A673 (cell line): ENCODE data around the gene ARHGAP45. TPM values are rescaled to one million over a fixed set of nuclear protein-coding genes. Genes with fewer than 3 reads are reported as not detected.
A peak's percentile ranks its signal among the peaks of the same experiment; 100 is the strongest.

Experiments used
- BruUV-seq: library from RNA; stranded (reverse); fragments of 400-500 nt; replicated peaks from 2 replicates; lab custom pipeline; 2021; lab: Mats Ljungman, UMichigan
- CTCF ChIA-PET: fragments of 300-600 bp; sonication (Branson Sonifier 250); formaldehyde crosslinking; loops from one replicate; lab custom pipeline; 2022; ENCODE audit warnings: antibody characterized with exemption; lab: Charles Lee
- POLR2A ChIA-PET: fragments of 300-600 bp; sonication (Branson Sonifier 250); formaldehyde crosslinking; loops from one replicate; lab custom pipeline; 2022; ENCODE audit warnings: antibody characterized with exemption; ENCODE audit not compliant: low non-redundant PET; lab: Charles Lee
- DNase-seq: peaks from one replicate; pipeline ENCODE4 v3.0.0-alpha.2; 2015; ENCODE audit warnings: low spot score
- H3K27ac ChIP-seq: fragments of 200-600 bp; sonication (generic); 2 replicates; pipeline ENCODE4 v1.5.1; 2016; ENCODE audit warnings: mixed run types, low read depth, mild to moderate bottlenecking, mixed read lengths, antibody characterized with exemption, low read length; ENCODE audit not compliant: poor library complexity, severe bottlenecking
- H3K27me3 ChIP-seq: fragments of 200-600 bp; sonication (generic); replicated peaks from 2 replicates; pipeline ENCODE4 v1.6.1; 2017; ENCODE audit warnings: mixed run types, low read depth, mild to moderate bottlenecking, mixed read lengths, antibody characterized with exemption, low read length; ENCODE audit not compliant: insufficient read depth, poor library complexity
- H3K36me3 ChIP-seq: fragments of 200-600 bp; sonication (generic); 2 replicates; pipeline ENCODE4 v1.6.1; 2016; ENCODE audit warnings: mixed run types, mild to moderate bottlenecking, mixed read lengths, antibody characterized with exemption, low read length; ENCODE audit not compliant: insufficient read depth, poor library complexity, severe bottlenecking
- H3K4me1 ChIP-seq: fragments of 200-600 bp; sonication (generic); 2 replicates; pipeline ENCODE4 v1.6.1; 2017; ENCODE audit warnings: mixed run types, mild to moderate bottlenecking, mixed read lengths, antibody characterized with exemption, low read length; ENCODE audit not compliant: insufficient read depth, poor library complexity, severe bottlenecking
- H3K4me3 ChIP-seq: fragments of 200-600 bp; sonication (generic); 2 replicates; pipeline ENCODE4 v1.5.1; 2016; ENCODE audit warnings: low read depth, mixed run types, mild to moderate bottlenecking, mixed read lengths, low read length; ENCODE audit not compliant: poor library complexity, severe bottlenecking
- H3K9me3 ChIP-seq: fragments of 200-600 bp; sonication (generic); 2 replicates; pipeline ENCODE4 v1.6.1; 2016; ENCODE audit warnings: mixed run types, low read depth, mild to moderate bottlenecking, mixed read lengths, antibody characterized with exemption, low read length; ENCODE audit not compliant: poor library complexity, severe bottlenecking
- EZH2 ChIP-seq: fragments of 200-600 bp; sonication (generic); IDR thresholded peaks from 2 replicates; pipeline ENCODE4 v1.6.1; 2017; ENCODE audit warnings: borderline replicate concordance, low read depth, mild to moderate bottlenecking, mixed read lengths, antibody characterized with exemption, low read length; ENCODE audit not compliant: poor library complexity, severe bottlenecking
- intact Hi-C: fragments of 100-400 bp; cut with micrococcal nuclease; formaldehyde crosslinking; loops from one replicate; pipeline ENCODE4 v1.10.0; 2022; ENCODE audit not compliant: unreplicated experiment
- total RNA-seq: library from RNA; stranded (reverse); gene quantifications from 2 replicates; pipeline ENCODE4 v1.2.3, GENCODE V29; 2021
- TF ChIP-seq, protein P1 (sequence below): fragments of 300-800, 200-600 bp; sonication (generic); conservative IDR thresholded peaks from 2 replicates; pipeline ENCODE4 v1.5.1; 2017; ENCODE audit warnings: low read depth, mild to moderate bottlenecking, antibody characterized with exemption, low read length, moderate library complexity, mixed read lengths

ARHGAP45 gene
- total RNA-seq, 1 experiment from 2014 or later: 3.2 TPM

DNA sequence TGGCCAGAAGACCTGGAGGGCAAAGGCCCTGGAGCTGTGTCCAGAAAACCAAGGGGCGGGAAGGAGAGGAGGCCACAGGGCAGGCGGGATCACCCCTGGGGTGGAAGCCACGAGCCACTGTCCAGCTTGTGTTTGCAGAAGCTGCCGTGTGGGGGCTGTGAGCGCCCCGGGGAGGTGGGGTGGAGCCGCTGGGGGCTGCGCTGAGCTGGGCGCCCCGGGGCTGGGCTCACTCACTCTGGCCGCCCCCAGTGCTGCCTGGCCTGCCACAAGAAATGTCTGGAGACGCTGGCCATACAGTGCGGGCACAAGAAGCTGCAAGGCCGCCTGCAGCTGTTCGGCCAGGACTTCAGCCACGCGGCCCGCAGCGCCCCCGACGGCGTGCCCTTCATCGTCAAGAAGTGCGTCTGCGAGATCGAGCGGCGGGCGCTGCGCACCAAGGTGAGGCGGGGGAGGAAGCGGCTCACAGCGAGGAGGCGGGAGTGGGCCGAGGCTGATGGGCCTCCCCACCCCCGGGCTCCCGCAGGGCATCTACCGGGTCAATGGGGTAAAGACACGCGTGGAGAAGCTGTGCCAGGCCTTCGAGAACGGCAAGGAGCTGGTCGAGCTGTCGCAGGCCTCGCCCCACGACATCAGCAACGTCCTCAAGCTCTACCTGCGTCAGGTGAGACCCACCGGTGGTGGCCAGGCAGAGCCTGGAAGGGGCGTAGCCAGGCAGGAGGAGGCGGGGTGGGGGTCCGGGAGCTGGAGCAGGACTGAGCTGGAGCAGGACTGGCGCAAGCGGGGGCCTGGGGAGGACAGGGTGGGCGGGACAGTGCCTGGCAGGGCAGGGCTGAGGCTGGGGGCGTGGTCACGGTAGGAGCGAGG lies 14.6 kb downstream of the ARHGAP45 start:
- TF ChIP-seq, protein P1, sequence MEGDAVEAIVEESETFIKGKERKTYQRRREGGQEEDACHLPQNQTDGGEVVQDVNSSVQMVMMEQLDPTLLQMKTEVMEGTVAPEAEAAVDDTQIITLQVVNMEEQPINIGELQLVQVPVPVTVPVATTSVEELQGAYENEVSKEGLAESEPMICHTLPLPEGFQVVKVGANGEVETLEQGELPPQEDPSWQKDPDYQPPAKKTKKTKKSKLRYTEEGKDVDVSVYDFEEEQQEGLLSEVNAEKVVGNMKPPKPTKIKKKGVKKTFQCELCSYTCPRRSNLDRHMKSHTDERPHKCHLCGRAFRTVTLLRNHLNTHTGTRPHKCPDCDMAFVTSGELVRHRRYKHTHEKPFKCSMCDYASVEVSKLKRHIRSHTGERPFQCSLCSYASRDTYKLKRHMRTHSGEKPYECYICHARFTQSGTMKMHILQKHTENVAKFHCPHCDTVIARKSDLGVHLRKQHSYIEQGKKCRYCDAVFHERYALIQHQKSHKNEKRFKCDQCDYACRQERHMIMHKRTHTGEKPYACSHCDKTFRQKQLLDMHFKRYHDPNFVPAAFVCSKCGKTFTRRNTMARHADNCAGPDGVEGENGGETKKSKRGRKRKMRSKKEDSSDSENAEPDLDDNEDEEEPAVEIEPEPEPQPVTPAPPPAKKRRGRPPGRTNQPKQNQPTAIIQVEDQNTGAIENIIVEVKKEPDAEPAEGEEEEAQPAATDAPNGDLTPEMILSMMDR: no peak
- TF ChIP-seq EZH2: no peak
- Histone ChIP-seq H3K27me3 (no peaks in the 10 kb centered on the region), H3K4me3 (no peak overlapping the region), H3K9me3 (no peaks in the 10 kb centered on the region), H3K36me3 (no peaks in the 10 kb centered on the region), H3K27ac (no peak overlapping the region), H3K4me1 (peaks cover 11% of the 10 kb centered on the region)
- ChIA-PET POLR2A (no interaction called here), CTCF (no interaction called here)
- DNase-seq: no peak
- intact Hi-C loops: no loop called here
- BruUV-seq: no TSS peak

- H3K27me3 ChIP-seq: no peaks in the 10 kb centered on the region
- no peaks in the 10 kb centered on the region for H3K9me3 ChIP-seq
- CTCF ChIA-PET: interaction anchor here (0.6 kb wide), 2 partner anchors 38 to 109 kb away, joined by 7 to 12 read pairs; no protein-coding TSS in a partner anchor
- no peak overlapping the region for H3K4me3 ChIP-seq
- peaks cover 11% of the 10 kb centered on the region for H3K4me1 ChIP-seq
- intact Hi-C loops: no loop called here
- no TSS peak for BruUV-seq
- H3K36me3 ChIP-seq: no peaks in the 10 kb centered on the region
- peak; percentile 85 for DNase-seq
- TF ChIP-seq, protein P1: no peak
- TF ChIP-seq EZH2: no peak
- H3K27ac ChIP-seq: no peak overlapping the region
- POLR2A ChIA-PET: no interaction called here
Observed at GRCh38 chr19:1082165-1082927, 15.4 kb downstream of the ARHGAP45 start.

- no peaks in the 10 kb centered on the region for H3K27me3 ChIP-seq
- no TSS peak for BruUV-seq
- no peak overlapping the region for H3K27ac ChIP-seq
- H3K9me3 ChIP-seq: no peaks in the 10 kb centered on the region
- H3K4me3 ChIP-seq: no peak overlapping the region
- H3K4me1 ChIP-seq: peaks cover 11% of the 10 kb centered on the region
- ChIA-PET CTCF (no interaction called here), POLR2A (no interaction called here)
- peaks cover 6% of the 10 kb centered on the region for H3K36me3 ChIP-seq
- intact Hi-C loops: no loop called here
- no peak for DNase-seq
- no peak for TF ChIP-seq EZH2
- TF ChIP-seq, protein P1: no peak
Observed at GRCh38 chr19:1082928-1083816, 16.2 kb downstream of the ARHGAP45 start.
